ENCODE results near the gene SNN. TPM values are rescaled to one million over a fixed set of nuclear protein-coding genes. Genes with fewer than 3 reads are reported as not detected.

The SNN gene
- total RNA-seq, 1 donor from 2014 or later: 38.3 TPM

DNA sequence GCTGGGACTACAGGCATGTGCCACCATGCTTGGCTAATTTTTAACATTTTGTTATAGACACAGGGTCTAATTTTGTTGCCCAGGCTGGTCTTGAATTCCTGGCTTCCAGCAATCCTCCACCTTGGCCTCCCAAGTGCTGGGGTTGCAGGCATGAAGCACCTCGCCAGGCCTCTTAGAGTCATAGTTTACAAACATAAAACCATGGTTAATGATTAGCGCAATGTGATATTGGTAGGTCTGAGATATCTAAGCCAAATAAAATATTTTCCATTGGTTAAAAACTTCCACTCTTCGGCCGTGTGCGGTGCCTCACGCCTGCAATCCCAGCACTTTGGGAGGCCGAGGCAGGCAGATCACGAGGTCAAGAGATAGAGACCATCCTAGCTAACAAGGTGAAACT, 57.8 kb downstream of the SNN start:
- H3K4me1 Mint-ChIP-seq: no peaks in the 10 kb centered on the region
- TF ChIP-seq, protein P1, sequence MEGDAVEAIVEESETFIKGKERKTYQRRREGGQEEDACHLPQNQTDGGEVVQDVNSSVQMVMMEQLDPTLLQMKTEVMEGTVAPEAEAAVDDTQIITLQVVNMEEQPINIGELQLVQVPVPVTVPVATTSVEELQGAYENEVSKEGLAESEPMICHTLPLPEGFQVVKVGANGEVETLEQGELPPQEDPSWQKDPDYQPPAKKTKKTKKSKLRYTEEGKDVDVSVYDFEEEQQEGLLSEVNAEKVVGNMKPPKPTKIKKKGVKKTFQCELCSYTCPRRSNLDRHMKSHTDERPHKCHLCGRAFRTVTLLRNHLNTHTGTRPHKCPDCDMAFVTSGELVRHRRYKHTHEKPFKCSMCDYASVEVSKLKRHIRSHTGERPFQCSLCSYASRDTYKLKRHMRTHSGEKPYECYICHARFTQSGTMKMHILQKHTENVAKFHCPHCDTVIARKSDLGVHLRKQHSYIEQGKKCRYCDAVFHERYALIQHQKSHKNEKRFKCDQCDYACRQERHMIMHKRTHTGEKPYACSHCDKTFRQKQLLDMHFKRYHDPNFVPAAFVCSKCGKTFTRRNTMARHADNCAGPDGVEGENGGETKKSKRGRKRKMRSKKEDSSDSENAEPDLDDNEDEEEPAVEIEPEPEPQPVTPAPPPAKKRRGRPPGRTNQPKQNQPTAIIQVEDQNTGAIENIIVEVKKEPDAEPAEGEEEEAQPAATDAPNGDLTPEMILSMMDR (IDR thresholded peaks at IDR 0.05; ENCODE audit: unreplicated experiment): no peak
- H3K9me3 Mint-ChIP-seq: no peaks in the 10 kb centered on the region
- no peak overlapping the region for H3K27ac Mint-ChIP-seq
- no peak for DNase-seq (ENCODE audit: low spot score in 2 of 2, unreplicated experiment in 2 of 2)
- H3K4me3 Mint-ChIP-seq: no peak overlapping the region
- no peaks in the 10 kb centered on the region for H3K27me3 Mint-ChIP-seq (ENCODE audit: low read depth)
- H3K36me3 Mint-ChIP-seq: peaks cover 15% of the 10 kb centered on the region

DNA sequence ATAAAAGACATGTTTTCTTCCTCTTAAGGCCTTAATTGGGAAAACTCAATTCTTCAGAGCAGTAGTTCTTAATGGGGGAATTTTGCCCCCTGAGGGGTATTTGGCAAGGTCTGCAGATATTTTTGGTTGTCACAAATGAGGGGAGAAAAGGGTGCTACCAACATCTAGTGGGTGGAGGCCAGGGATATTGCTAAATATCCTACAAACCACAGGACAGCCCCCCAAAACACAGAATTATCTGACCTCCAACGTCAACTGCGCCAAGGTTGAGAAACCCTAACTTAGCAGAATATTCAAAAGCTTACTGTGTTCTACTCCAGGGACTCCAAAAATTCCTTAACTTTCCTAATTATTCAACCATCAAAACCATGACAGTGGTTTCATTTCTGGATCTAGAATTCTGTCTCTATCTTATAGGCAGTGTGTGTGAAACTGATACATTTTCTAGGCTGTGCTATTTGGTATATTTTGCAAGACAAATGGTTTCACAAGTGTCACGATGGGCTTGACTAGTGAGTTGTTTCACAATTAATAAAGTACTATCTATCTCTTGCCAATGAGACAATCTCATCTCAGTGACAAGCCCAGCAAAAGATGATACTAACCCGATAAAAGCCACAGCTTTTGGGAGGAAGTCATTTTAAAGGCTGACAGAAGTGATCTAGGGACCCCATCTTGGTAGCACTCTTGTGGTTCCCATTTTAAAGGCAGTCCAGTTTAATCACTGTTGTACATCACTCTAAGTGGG, 59.7 kb downstream of the SNN start:
- no peaks in the 10 kb centered on the region for H3K4me1 Mint-ChIP-seq
- no peaks in the 10 kb centered on the region for H3K9me3 Mint-ChIP-seq
- TF ChIP-seq, protein P1 (IDR thresholded peaks at IDR 0.05; ENCODE audit: unreplicated experiment): no peak
- no peak overlapping the region for H3K27ac Mint-ChIP-seq
- DNase-seq (ENCODE audit: low spot score in 2 of 2, unreplicated experiment in 2 of 2): no peak
- no peak overlapping the region for H3K4me3 Mint-ChIP-seq
- H3K27me3 Mint-ChIP-seq (ENCODE audit: low read depth): no peaks in the 10 kb centered on the region
- H3K36me3 Mint-ChIP-seq: peaks cover 19% of the 10 kb centered on the region

Other genes with a start within 250 kb of the SNN start
- 60.8 to 71.0 TPM (median 62.0 TPM) in 3 replicates for gene LITAF, start 81.5 kb upstream of the SNN start, total RNA-seq
- gene TXNDC11, start 74.4 kb downstream of the SNN start, total RNA-seq: 27.5 to 30.5 TPM (median 27.8 TPM) in 3 replicates
- gene ZC3H7A, start 128.8 kb downstream of the SNN start, total RNA-seq: 57.6 to 70.7 TPM (median 66.7 TPM) in 3 replicates
- 176 to 177 TPM (median 177 TPM) in 3 replicates for gene RSL1D1, start 183.1 kb downstream of the SNN start, total RNA-seq
- 84.1 to 94.1 TPM (median 84.6 TPM) in 3 replicates for gene GSPT1, start 247.5 kb downstream of the SNN start, total RNA-seq

All from mesothelial cell of epicardium (in vitro differentiated cells).